Astrocyte of the spinal cord (primary cell): Measurements from ENCODE around the gene TUBA3E.
"Not testable (repeated sequence)": the region's sequence is repeated elsewhere in the genome, so short reads cannot be mapped to it uniquely, and the experiment has no call there.

Source experiments
- DNase-seq: peaks from one replicate; pipeline ENCODE4 v3.0.0; 2011; ENCODE audit warnings: low read depth, low spot score
- H3K4me3 ChIP-seq: 2 replicates; pipeline ENCODE4 v1.5.1; 2011; ENCODE audit warnings: low read depth, mild to moderate bottlenecking, low read length, moderate library complexity
- in situ Hi-C: cut with HindIII; loops from 2 replicates; pipeline ENCODE4 v1.10.0; 2017; ENCODE audit warnings: low sequenced_read_pairs
- TF ChIP-seq, protein P1 (sequence below): IDR thresholded peaks from 2 replicates; pipeline ENCODE4 v1.5.1; 2012; ENCODE audit warnings: low read depth, mild to moderate bottlenecking, low read length, inconsistent platforms

Gene TUBA3E

DNA sequence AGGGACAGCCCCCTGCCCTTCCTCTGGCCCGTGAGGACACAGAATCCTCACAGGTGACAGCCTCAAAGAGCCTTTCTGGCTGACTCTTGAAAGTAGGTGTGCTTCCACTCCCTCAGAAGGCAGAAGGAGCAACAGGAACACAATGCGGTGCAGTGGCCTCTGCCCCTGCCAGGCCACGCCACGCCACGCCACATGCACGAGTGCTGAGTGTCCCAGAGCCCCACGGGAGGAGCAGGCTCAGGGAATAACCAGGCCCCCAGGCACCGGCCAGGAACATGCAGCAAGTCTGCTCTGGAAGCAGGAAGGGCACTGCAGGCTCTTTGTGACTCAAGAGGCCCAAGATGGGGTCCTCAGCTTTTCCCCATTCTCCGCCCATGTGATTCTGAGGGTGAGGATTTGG is 35.3 kb downstream of the TUBA3E start:
- in situ Hi-C loops = no loop called here

DNA sequence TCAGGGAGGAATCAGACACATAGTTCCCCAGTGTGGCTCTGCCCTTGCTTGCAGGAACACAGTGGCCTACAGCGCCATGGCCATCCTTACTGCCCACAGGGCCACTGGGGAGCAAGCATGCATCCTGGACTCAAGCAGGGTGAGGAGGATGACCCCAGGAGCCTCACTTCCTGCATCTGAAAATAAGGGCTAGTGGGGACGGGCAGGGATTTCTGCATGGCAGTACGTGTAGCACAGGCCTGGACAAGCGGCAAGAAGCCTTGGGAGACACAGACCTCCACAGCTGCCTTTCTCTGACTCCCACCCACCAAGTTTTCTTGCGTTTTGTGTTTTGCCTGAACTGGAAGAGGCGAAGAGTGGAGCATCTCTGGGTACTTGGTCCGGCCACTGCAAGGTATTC is 35.8 kb downstream of the TUBA3E start:
- DNase-seq, in situ Hi-C loops, H3K4me3 ChIP-seq: not testable (repeated sequence)

More for the DNA sequence above, 35.3 kb downstream of the TUBA3E start:
- TF ChIP-seq, protein P1, sequence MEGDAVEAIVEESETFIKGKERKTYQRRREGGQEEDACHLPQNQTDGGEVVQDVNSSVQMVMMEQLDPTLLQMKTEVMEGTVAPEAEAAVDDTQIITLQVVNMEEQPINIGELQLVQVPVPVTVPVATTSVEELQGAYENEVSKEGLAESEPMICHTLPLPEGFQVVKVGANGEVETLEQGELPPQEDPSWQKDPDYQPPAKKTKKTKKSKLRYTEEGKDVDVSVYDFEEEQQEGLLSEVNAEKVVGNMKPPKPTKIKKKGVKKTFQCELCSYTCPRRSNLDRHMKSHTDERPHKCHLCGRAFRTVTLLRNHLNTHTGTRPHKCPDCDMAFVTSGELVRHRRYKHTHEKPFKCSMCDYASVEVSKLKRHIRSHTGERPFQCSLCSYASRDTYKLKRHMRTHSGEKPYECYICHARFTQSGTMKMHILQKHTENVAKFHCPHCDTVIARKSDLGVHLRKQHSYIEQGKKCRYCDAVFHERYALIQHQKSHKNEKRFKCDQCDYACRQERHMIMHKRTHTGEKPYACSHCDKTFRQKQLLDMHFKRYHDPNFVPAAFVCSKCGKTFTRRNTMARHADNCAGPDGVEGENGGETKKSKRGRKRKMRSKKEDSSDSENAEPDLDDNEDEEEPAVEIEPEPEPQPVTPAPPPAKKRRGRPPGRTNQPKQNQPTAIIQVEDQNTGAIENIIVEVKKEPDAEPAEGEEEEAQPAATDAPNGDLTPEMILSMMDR = no peak
- DNase-seq = no peak
- no peak overlapping the region for H3K4me3 ChIP-seq

GRCh38 chr2:130160838-130161705 is 37.2 kb downstream of the TUBA3E start:
- DNase-seq, H3K4me3 ChIP-seq, in situ Hi-C loops: not testable (repeated sequence)

- TF ChIP-seq, protein P1 = no peak
- DNase-seq = no peak
- no peak overlapping the region for H3K4me3 ChIP-seq
- in situ Hi-C loops = no loop called here
These were observed 38.1 kb downstream of the TUBA3E start for GRCh38 chr2:130160131-130160530.

- H3K4me3 ChIP-seq, in situ Hi-C loops, DNase-seq: not testable (repeated sequence)
These were observed 38.9 kb downstream of the TUBA3E start for GRCh38 chr2:130159376-130159775.

GRCh38 chr2:130158631-130159030 is 39.6 kb downstream of the TUBA3E start:
- in situ Hi-C loops = no loop called here
- DNase-seq = no peak
- TF ChIP-seq, protein P1 = no peak
- H3K4me3 ChIP-seq = no peak overlapping the region

DNA sequence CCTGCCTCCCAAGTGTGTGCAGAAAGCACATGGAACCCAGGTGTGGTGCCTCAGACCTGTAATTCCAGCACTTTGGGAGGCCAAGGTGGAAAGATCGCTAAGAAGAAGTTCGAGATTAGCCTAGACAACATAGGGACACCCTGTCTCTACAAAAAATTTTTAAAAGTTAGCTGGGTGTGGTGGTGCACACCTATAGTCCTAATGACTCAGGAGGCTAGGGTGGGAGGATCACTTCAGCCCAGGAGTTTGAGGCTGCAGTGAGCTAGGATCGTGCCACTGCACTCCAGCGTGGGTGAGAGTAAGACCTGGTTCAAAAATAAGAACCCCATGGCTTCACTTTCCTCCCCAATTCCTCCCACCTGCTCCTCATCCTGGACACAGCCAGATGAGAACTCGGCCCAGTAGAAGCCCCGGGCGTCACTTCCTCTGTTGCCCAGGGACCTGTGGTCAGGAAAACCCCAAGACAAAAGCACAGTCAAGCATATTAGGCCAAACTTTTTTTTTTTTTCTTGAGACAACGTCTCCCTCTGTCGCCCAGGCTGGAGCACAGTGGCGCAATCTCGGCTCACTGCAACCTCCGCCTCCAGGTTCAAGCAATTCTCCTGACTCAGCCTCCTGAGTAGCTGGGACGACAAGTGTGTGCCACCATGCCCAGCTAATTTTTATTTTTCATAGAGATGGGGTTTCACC is 40.3 kb downstream of the TUBA3E start:
- DNase-seq, in situ Hi-C loops, H3K4me3 ChIP-seq: not testable (repeated sequence)

DNA sequence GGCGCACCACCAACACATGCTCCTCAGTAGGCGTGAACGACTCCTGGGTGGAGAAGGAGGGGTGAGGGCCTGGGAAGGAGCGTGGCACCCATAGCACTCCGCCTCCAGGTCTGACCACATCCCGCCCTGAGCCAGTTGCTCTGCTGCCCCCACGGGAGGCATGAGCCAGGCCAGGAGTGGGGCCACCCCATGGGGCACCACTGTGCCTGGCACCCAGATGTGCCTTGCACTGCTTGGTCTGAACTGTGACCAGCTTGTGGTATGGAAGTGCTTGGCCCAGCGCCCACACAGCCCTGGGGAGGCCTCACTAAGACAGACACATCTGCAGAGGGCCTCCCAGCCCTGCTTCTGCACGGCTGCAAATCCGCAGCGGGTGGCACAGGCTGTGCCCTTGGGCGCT is 40.9 kb downstream of the TUBA3E start:
- DNase-seq, H3K4me3 ChIP-seq, in situ Hi-C loops: not testable (repeated sequence)

- in situ Hi-C loops = no loop called here
- no peak overlapping the region for H3K4me3 ChIP-seq
- TF ChIP-seq, protein P1 = no peak
- no peak for DNase-seq
These were observed 41.6 kb downstream of the TUBA3E start for GRCh38 chr2:130156624-130157004.
